DND-41 (cell line): ENCODE results near the gene PEX5.

ENCODE experiments used
- EZH2 ChIP-seq: IDR thresholded peaks from 3 replicates; pipeline ENCODE4 v1.6.1; 2012; ENCODE audit warnings: borderline replicate concordance, low read depth, mild to moderate bottlenecking, moderate library complexity, low read length, inconsistent platforms; ENCODE audit not compliant: severe bottlenecking
- TF ChIP-seq, protein P1 (sequence below): IDR thresholded peaks from 2 replicates; pipeline ENCODE4 v1.5.1; 2012; ENCODE audit warnings: borderline replicate concordance, low read length, moderate library complexity, mild to moderate bottlenecking; ENCODE audit not compliant: poor library complexity, severe bottlenecking; ENCODE audit errors: extremely low read depth

- TF ChIP-seq, protein P1, sequence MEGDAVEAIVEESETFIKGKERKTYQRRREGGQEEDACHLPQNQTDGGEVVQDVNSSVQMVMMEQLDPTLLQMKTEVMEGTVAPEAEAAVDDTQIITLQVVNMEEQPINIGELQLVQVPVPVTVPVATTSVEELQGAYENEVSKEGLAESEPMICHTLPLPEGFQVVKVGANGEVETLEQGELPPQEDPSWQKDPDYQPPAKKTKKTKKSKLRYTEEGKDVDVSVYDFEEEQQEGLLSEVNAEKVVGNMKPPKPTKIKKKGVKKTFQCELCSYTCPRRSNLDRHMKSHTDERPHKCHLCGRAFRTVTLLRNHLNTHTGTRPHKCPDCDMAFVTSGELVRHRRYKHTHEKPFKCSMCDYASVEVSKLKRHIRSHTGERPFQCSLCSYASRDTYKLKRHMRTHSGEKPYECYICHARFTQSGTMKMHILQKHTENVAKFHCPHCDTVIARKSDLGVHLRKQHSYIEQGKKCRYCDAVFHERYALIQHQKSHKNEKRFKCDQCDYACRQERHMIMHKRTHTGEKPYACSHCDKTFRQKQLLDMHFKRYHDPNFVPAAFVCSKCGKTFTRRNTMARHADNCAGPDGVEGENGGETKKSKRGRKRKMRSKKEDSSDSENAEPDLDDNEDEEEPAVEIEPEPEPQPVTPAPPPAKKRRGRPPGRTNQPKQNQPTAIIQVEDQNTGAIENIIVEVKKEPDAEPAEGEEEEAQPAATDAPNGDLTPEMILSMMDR, result no peak
- no peak for TF ChIP-seq EZH2
Observed at GRCh38 chr12:7229741-7230140, 40.3 kb downstream of the PEX5 start.
